Natural killer cell treated with Interleukin-12 subunit alpha and Interleukin-12 subunit beta and Interleukin-15 and Interleukin-18, amount 100 ng/mL, for 72 hours (primary cell): ENCODE data around the gene GFM2. TPM values are rescaled to one million over a fixed set of nuclear protein-coding genes. Genes with fewer than 3 reads are reported as not detected.
A peak's percentile ranks its signal among the peaks of the same experiment; 100 is the strongest.
"Not testable (repeated sequence)": the region's sequence is repeated elsewhere in the genome, so short reads cannot be mapped to it uniquely, and the experiment has no call there.

ENCODE experiments used
- ATAC-seq, 2 donors: fragments of 150-1000 bp; cut with Tn5 transposase in 1 of 2; sonication (Bioruptor Pico), chemical (Tn5 transposase) in 1 of 2; 2 replicates each; pipeline ENCODE4 v1.10.0; 2021
- DNase-seq: peaks from one replicate; pipeline ENCODE4 v3.0.0; 2022; ENCODE audit warnings: low spot score
- H3K27ac Mint-ChIP-seq, 2 donors: 1 replicate in 1 of 2; 2 replicates in 1 of 2; pipeline ENCODE4 v1.8.0; 2022; ENCODE audit warnings: mixed read lengths in 2 of 2, mild to moderate bottlenecking in 1 of 2, moderate library complexity in 1 of 2
- H3K27me3 Mint-ChIP-seq, 2 donors: 1 replicate in 1 of 2; 2 replicates in 1 of 2; pipeline ENCODE4 v1.8.0; 2022; ENCODE audit warnings: mixed read lengths in 2 of 2
- H3K36me3 Mint-ChIP-seq: one replicate; pipeline ENCODE4 v1.8.0; 2022; ENCODE audit warnings: mixed read lengths
- H3K4me1 Mint-ChIP-seq, 2 donors: 1 replicate in 1 of 2; 2 replicates in 1 of 2; pipeline ENCODE4 v1.8.0; 2022; ENCODE audit warnings: low read depth in 2 of 2, mixed read lengths in 2 of 2, mild to moderate bottlenecking in 1 of 2
- H3K4me3 Mint-ChIP-seq: one replicate; pipeline ENCODE4 v1.8.0; 2022; ENCODE audit warnings: mixed read lengths
- H3K9me3 Mint-ChIP-seq: 2 replicates; pipeline ENCODE4 v1.8.0; 2022; ENCODE audit warnings: mixed read lengths
- total RNA-seq, 2 donors: library from RNA; stranded (reverse); gene quantifications; one replicate each; pipeline ENCODE4 v1.2.3, GENCODE V29; 2022

Gene GFM2
- 10 to 100 TPM; 25.9 to 33.2 TPM for total RNA-seq

GRCh38 chr5:74766849-74767578, at the start of gene GFM2, which contains the start of gene NSA2:
TSS of gene GFM2 (minus strand) at chr5:74767117. CDS start at chr5:74763742, 3,375 bp downstream.
TSS of gene NSA2 (plus strand) at chr5:74767249. CDS start at chr5:74767361, 112 bp downstream.
- Mint-ChIP-seq H3K27me3 (no peaks in the 10 kb centered on the region), H3K4me1 (peaks cover 15 to 22% of the 10 kb centered on the region in 2 donors), H3K4me3 (peak within 1 kb of the TSS; percentile 95), H3K27ac (peak within 1 kb of the TSS; percentile 83 to 99), H3K36me3 (peaks cover 17% of the 10 kb centered on the region), H3K9me3 (no peaks in the 10 kb centered on the region)
- ATAC-seq (peak; percentile 98 to 99), DNase-seq (peak; percentile 92)

GRCh38 chr5:74810915-74811314, 44.0 kb upstream of the GFM2 start:
- ATAC-seq, result no peak
- no peaks in the 10 kb centered on the region for H3K27me3 Mint-ChIP-seq
- H3K36me3 Mint-ChIP-seq, result no peaks in the 10 kb centered on the region
- H3K27ac Mint-ChIP-seq, result no peak overlapping the region
- H3K4me1 Mint-ChIP-seq, result peaks cover 1 to 4% of the 10 kb centered on the region in 2 donors
- no peaks in the 10 kb centered on the region for H3K9me3 Mint-ChIP-seq
- no peak overlapping the region for H3K4me3 Mint-ChIP-seq
- DNase-seq, result no peak

GRCh38 chr5:74801941-74802340, 35.0 kb upstream of the GFM2 start:
- DNase-seq, result no peak
- ATAC-seq, result no peak
- H3K9me3 Mint-ChIP-seq, result no peaks in the 10 kb centered on the region
- no peak overlapping the region for H3K4me3 Mint-ChIP-seq
- H3K27ac Mint-ChIP-seq, result no peak overlapping the region
- H3K36me3 Mint-ChIP-seq, result no peaks in the 10 kb centered on the region
- no peaks in the 10 kb centered on the region for H3K27me3 Mint-ChIP-seq
- no peaks in the 10 kb centered on the region for H3K4me1 Mint-ChIP-seq

- DNase-seq (no peak), ATAC-seq (no peak)
- H3K4me1 Mint-ChIP-seq, result no peaks in the 10 kb centered on the region
- H3K27ac Mint-ChIP-seq, result no peak overlapping the region
- no peak overlapping the region for H3K4me3 Mint-ChIP-seq
- H3K36me3 Mint-ChIP-seq, result peaks cover under 1% of the 10 kb centered on the region
- H3K9me3 Mint-ChIP-seq, result no peaks in the 10 kb centered on the region
- no peaks in the 10 kb centered on the region for H3K27me3 Mint-ChIP-seq
These were observed 34.3 kb upstream of the GFM2 start for GRCh38 chr5:74801197-74801596.

DNA sequence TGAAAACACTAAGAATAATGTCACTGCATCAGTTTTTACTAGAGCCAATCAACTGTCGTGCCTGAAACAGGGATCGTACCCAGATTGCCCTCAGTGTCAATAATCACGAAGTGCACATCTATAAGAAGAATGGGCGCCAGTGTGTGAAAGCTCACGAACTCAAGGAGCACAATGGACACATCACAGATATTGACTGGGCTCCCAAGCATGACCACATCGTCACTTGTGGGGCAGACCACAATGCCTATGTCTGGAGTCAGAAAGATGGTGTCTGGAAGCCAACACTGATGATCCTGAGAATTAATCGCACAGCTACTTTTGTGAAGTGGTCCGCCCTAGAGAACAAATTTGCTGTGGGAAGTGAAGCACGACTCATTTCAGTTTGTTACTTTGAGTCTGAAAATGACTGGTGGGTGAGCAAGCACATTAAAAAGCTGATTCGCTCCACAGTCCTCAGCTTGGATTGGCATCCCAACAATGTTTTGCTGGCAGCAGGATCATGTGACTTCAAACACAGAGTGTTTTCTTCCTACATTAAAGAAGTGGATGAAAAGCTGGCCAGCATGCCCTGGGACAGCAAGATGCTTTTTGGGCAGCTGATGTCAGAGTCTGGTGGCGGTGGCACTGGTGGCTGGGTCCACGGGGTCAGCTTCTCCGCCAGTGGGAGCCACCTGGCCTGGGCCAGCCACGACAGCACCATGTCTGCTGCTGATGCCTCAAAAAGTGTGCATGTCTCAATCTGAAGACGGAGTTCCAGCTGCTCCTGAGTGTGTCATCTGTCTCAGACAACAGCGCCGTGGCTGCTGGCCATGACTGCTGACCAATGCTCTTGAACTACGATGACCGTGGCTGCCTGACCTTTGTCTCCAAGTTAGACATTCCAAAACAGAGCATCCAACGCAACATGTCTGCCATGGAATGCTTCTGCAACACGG, 32.3 kb upstream of the GFM2 start:
- no peaks in the 10 kb centered on the region for H3K4me1 Mint-ChIP-seq
- no peaks in the 10 kb centered on the region for H3K9me3 Mint-ChIP-seq
- no peak overlapping the region for H3K27ac Mint-ChIP-seq

GRCh38 chr5:74791669-74792068, 24.8 kb upstream of the GFM2 start:
- H3K36me3 Mint-ChIP-seq, result not testable (repeated sequence)

More for the DNA sequence above, 32.3 kb upstream of the GFM2 start:
- no peak for DNase-seq
- Mint-ChIP-seq H3K27me3 (no peaks in the 10 kb centered on the region), H3K36me3 (peaks cover 5% of the 10 kb centered on the region), H3K4me3 (no peak overlapping the region)
- ATAC-seq, result no peak

GRCh38 chr5:74787424-74787823, 20.5 kb upstream of the GFM2 start:
- H3K9me3 Mint-ChIP-seq, result no peaks in the 10 kb centered on the region
- ATAC-seq (no peak), DNase-seq (no peak)
- no peak overlapping the region for H3K4me3 Mint-ChIP-seq
- no peaks in the 10 kb centered on the region for H3K36me3 Mint-ChIP-seq
- H3K27ac Mint-ChIP-seq, result no peak overlapping the region
- no peaks in the 10 kb centered on the region for H3K4me1 Mint-ChIP-seq
- no peaks in the 10 kb centered on the region for H3K27me3 Mint-ChIP-seq

More at GRCh38 chr5:74791669-74792068, 24.8 kb upstream of the GFM2 start:
- not testable (repeated sequence) for H3K4me1 Mint-ChIP-seq, H3K27me3 Mint-ChIP-seq, H3K27ac Mint-ChIP-seq, DNase-seq, ATAC-seq, H3K9me3 Mint-ChIP-seq, H3K4me3 Mint-ChIP-seq

GRCh38 chr5:74786851-74787250, 19.9 kb upstream of the GFM2 start:
- Mint-ChIP-seq H3K27ac (no peak overlapping the region), H3K36me3 (no peaks in the 10 kb centered on the region), H3K27me3 (no peaks in the 10 kb centered on the region)

GRCh38 chr5:74778609-74779008, 11.7 kb upstream of the GFM2 start:
- no peak overlapping the region for H3K4me3 Mint-ChIP-seq
- ATAC-seq (no peak), DNase-seq (no peak)
- no peak overlapping the region for H3K27ac Mint-ChIP-seq
- no peaks in the 10 kb centered on the region for H3K27me3 Mint-ChIP-seq
- H3K4me1 Mint-ChIP-seq, result no peaks in the 10 kb centered on the region
- H3K9me3 Mint-ChIP-seq, result no peaks in the 10 kb centered on the region
- H3K36me3 Mint-ChIP-seq, result peaks cover 4% of the 10 kb centered on the region

More at GRCh38 chr5:74786851-74787250, 19.9 kb upstream of the GFM2 start:
- Mint-ChIP-seq H3K4me1 (no peaks in the 10 kb centered on the region), H3K9me3 (no peaks in the 10 kb centered on the region), H3K4me3 (no peak overlapping the region)
- no peak for DNase-seq
- no peak for ATAC-seq

GRCh38 chr5:74772359-74772758, 5.4 kb upstream of the GFM2 start:
- no peak overlapping the region for H3K4me3 Mint-ChIP-seq
- H3K4me1 Mint-ChIP-seq, result peaks cover 12 to 14% of the 10 kb centered on the region in 2 donors
- H3K36me3 Mint-ChIP-seq, result peaks cover 16% of the 10 kb centered on the region
- ATAC-seq, result no peak
- H3K27ac Mint-ChIP-seq, result no peak overlapping the region
- no peaks in the 10 kb centered on the region for H3K27me3 Mint-ChIP-seq
- no peak for DNase-seq
- no peaks in the 10 kb centered on the region for H3K9me3 Mint-ChIP-seq

- Mint-ChIP-seq H3K27ac (peak overlapping the region; percentile 83 to 99), H3K4me3 (peak overlapping the region; percentile 95), H3K4me1 (peaks cover 18% of the 10 kb centered on the region in 2 donors), H3K27me3 (no peaks in the 10 kb centered on the region), H3K9me3 (no peaks in the 10 kb centered on the region), H3K36me3 (peaks cover 18% of the 10 kb centered on the region)
- ATAC-seq (peak in 1 of 2 donors; percentile 4), DNase-seq (no peak)
These were observed 629 bp upstream of the GFM2 start for GRCh38 chr5:74767579-74767913.

- Mint-ChIP-seq H3K4me1 (peaks cover 15 to 22% of the 10 kb centered on the region in 2 donors), H3K27ac (peak overlapping the region; percentile 83 to 99), H3K9me3 (no peaks in the 10 kb centered on the region), H3K4me3 (peak overlapping the region; percentile 95), H3K27me3 (no peaks in the 10 kb centered on the region), H3K36me3 (peaks cover 17% of the 10 kb centered on the region)
- DNase-seq, result no peak
- ATAC-seq, result peak; percentile 54 to 59
These were observed 484 bp downstream of the GFM2 start for GRCh38 chr5:74766418-74766848.

DNA sequence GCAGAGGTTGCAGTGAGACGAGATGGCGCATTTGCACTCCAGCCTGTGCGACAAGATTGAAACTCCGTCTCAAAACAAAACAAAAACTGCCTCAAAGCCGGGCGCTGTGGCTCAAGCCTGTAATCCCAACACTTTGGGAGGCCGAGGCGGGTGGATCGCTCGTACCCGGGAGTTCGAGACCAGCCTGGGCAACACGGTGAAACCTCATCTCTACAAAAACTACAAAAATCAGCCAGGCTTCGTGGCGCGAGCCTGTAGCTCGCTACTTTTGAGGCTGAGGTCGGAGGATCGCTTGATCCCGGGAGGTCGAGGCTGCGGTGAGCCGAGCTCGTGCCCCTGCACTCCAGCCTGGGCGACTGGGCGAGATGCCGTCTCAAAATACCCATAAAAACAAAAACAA, 988 bp downstream of the GFM2 start:
- no peaks in the 10 kb centered on the region for H3K27me3 Mint-ChIP-seq
- no peak for DNase-seq
- H3K27ac Mint-ChIP-seq, result peak overlapping the region; percentile 83 to 99
- no peaks in the 10 kb centered on the region for H3K9me3 Mint-ChIP-seq
- peaks cover 17% of the 10 kb centered on the region for H3K36me3 Mint-ChIP-seq
- peak overlapping the region; percentile 95 for H3K4me3 Mint-ChIP-seq
- ATAC-seq, result no peak
- peaks cover 15 to 22% of the 10 kb centered on the region in 2 donors for H3K4me1 Mint-ChIP-seq

- ATAC-seq (no peak), DNase-seq (no peak)
- no peaks in the 10 kb centered on the region for H3K27me3 Mint-ChIP-seq
- H3K27ac Mint-ChIP-seq, result peak overlapping the region; percentile 21 to 99
- peaks cover 15 to 22% of the 10 kb centered on the region in 2 donors for H3K4me1 Mint-ChIP-seq
- no peaks in the 10 kb centered on the region for H3K9me3 Mint-ChIP-seq
- peaks cover 12% of the 10 kb centered on the region for H3K36me3 Mint-ChIP-seq
- peak overlapping the region; percentile 86 for H3K4me3 Mint-ChIP-seq
These were observed 1.7 kb downstream of the GFM2 start for GRCh38 chr5:74765201-74765600.
